Measurements from ENCODE around the gene SH3BP2.
A peak's percentile ranks its signal among the peaks of the same experiment; 100 is the strongest.

SH3BP2 gene

GRCh38 chr4:2746891-2747695, 45.8 kb upstream of the SH3BP2 start:
- peak overlapping the region; percentile 71 for H3K4me3 ChIP-seq (ENCODE audit: low read depth, low read length)
- TF ChIP-seq CTCF (IDR thresholded peaks at IDR 0.05; ENCODE audit: insufficient read depth, low read depth, low read length, missing control alignments) = no peak
- peak; percentile 58 for DNase-seq (ENCODE audit: low read depth)

- no peak for DNase-seq (ENCODE audit: low read depth)
- H3K4me3 ChIP-seq (ENCODE audit: low read depth, low read length) = no peak overlapping the region
- no peak for TF ChIP-seq CTCF (IDR thresholded peaks at IDR 0.05; ENCODE audit: insufficient read depth, low read depth, low read length, missing control alignments)
Observed at GRCh38 chr4:2750719-2751605, 41.9 kb upstream of the SH3BP2 start.

- no peak for DNase-seq (ENCODE audit: low read depth)
- no peak overlapping the region for H3K4me3 ChIP-seq (ENCODE audit: low read depth, low read length)
- no peak for TF ChIP-seq CTCF (IDR thresholded peaks at IDR 0.05; ENCODE audit: insufficient read depth, low read depth, low read length, missing control alignments)
Observed at GRCh38 chr4:2753436-2753835, 39.4 kb upstream of the SH3BP2 start.

- no peak for TF ChIP-seq CTCF (IDR thresholded peaks at IDR 0.05; ENCODE audit: insufficient read depth, low read depth, low read length, missing control alignments)
- no peak for DNase-seq (ENCODE audit: low read depth)
Observed at GRCh38 chr4:2754848-2755819, 37.8 kb upstream of the SH3BP2 start.

GRCh38 chr4:2755821-2756690, 36.8 kb upstream of the SH3BP2 start, which contains the start of gene TNIP2:
Gene TNIP2 (minus strand): TSS chr4:2756336. CDS start chr4:2756289, 47 bp downstream.
- DNase-seq (ENCODE audit: low read depth) = peak; percentile 87
- H3K4me3 ChIP-seq (ENCODE audit: low read depth, low read length) = peak within 1 kb of the TSS; percentile 85
- TF ChIP-seq CTCF (IDR thresholded peaks at IDR 0.05; ENCODE audit: insufficient read depth, low read depth, low read length, missing control alignments) = no peak

More at GRCh38 chr4:2754848-2755819, 37.8 kb upstream of the SH3BP2 start:
- peak overlapping the region; percentile 85 for H3K4me3 ChIP-seq (ENCODE audit: low read depth, low read length)
